Ovary (tissue), 3 donors: Measurements from ENCODE around the gene PSMD2.

Source experiments
- POLR2A ChIP-seq: fragments of 450-650 bp; IDR thresholded peaks from one replicate; pipeline ENCODE4 v1.6.1; 2017; ENCODE audit warnings: antibody characterized with exemption, mild to moderate bottlenecking, moderate library complexity
- TF ChIP-seq, protein P1 (sequence below), 3 donors: fragments of 450-650 bp in 2 of 3; fragments of 200-600 bp in 1 of 3; IDR thresholded peaks; one replicate each; pipeline versions ENCODE4 v1.5.1 to v1.8.0; 2016 to 2022; ENCODE audit warnings: antibody characterized with exemption in 3 of 3, mild to moderate bottlenecking in 1 of 3
- donor health status: DM: no; HTN: no; CAD: no.

DNA sequence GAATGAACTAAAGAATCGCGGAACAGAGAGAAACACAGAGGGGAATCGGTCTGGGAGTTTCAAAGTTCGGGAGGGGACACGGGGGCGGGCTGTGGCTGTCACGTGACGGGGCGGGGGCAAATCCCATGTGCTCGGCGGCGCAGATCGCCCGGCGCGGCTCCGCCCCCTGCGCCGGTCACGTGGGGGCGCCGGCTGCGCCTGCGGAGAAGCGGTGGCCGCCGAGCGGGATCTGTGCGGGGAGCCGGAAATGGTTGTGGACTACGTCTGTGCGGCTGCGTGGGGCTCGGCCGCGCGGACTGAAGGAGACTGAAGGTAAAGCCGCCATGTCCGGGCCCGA lies 15.3 kb downstream of the PSMD2 start, which contains the start of gene EIF4G1:
- TF ChIP-seq, protein P1, sequence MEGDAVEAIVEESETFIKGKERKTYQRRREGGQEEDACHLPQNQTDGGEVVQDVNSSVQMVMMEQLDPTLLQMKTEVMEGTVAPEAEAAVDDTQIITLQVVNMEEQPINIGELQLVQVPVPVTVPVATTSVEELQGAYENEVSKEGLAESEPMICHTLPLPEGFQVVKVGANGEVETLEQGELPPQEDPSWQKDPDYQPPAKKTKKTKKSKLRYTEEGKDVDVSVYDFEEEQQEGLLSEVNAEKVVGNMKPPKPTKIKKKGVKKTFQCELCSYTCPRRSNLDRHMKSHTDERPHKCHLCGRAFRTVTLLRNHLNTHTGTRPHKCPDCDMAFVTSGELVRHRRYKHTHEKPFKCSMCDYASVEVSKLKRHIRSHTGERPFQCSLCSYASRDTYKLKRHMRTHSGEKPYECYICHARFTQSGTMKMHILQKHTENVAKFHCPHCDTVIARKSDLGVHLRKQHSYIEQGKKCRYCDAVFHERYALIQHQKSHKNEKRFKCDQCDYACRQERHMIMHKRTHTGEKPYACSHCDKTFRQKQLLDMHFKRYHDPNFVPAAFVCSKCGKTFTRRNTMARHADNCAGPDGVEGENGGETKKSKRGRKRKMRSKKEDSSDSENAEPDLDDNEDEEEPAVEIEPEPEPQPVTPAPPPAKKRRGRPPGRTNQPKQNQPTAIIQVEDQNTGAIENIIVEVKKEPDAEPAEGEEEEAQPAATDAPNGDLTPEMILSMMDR (IDR thresholded peaks at IDR 0.05), result no peak
- peak; percentile 61 for TF ChIP-seq POLR2A
